Body of pancreas (tissue), 4 donors: Measurements from ENCODE around the gene LBX1. TPM values are rescaled to one million over a fixed set of nuclear protein-coding genes. Genes with fewer than 3 reads are reported as not detected.

ENCODE experiments used
- ATAC-seq: fragments of 150-250 bp; one replicate; pipeline ENCODE4 v1.9.1; 2016
- DNase-seq, 4 donors: peaks; one replicate each; pipeline ENCODE4 v3.0.0-alpha.2; 2019
- H3K27ac ChIP-seq, 4 donors: fragments of 200-600 bp; sonication (generic); 1 replicate in 3 of 4; 2 replicates in 1 of 4; pipeline versions ENCODE4 v1.5.1 to v1.6.1; 2016 to 2019; ENCODE audit warnings: mild to moderate bottlenecking in 1 of 4, mixed read lengths in 1 of 4, moderate library complexity in 1 of 4
- H3K27me3 ChIP-seq, 2 donors: fragments of 200-600 bp; sonication (generic); one replicate each; pipeline ENCODE4 v1.6.0; 2016; ENCODE audit warnings: mild to moderate bottlenecking in 1 of 2
- H3K36me3 ChIP-seq, 2 donors: fragments of 200-600 bp; sonication (generic); replicated peaks in 1 of 2; 2 replicates each; pipeline ENCODE4 v1.5.1; 2016; ENCODE audit warnings: low read depth in 2 of 2; ENCODE audit not compliant: insufficient read depth in 1 of 2
- H3K4me1 ChIP-seq: fragments of 200-600 bp; sonication (generic); one replicate; pipeline ENCODE4 v1.6.0; 2016
- H3K4me3 ChIP-seq, 2 donors: fragments of 200-600 bp; sonication (generic); 1 replicate in 1 of 2; 2 replicates in 1 of 2; pipeline ENCODE4 v1.5.1; 2016 to 2019
- H3K9me3 ChIP-seq, 3 donors: fragments of 200-600 bp; sonication (generic); 1 replicate in 2 of 3; 2 replicates in 1 of 3; pipeline ENCODE4 v1.5.1; 2016
- POLR2A ChIP-seq, 3 donors: fragments of 450-650 bp; IDR thresholded peaks; one replicate each; pipeline ENCODE4 v1.6.1; 2016; ENCODE audit warnings: antibody characterized with exemption in 3 of 3, mild to moderate bottlenecking in 2 of 3
- WGBS, 2 donors: methylation state at CpG; one replicate each; pipeline ENCODE4 v1.1.5; 2017; 5-methylcytosine and 5-hydroxymethylcytosine counted together
- intact Hi-C: fragments of 100-400 bp; cut with DNase I; formaldehyde crosslinking; loops from one replicate; pipeline ENCODE4 v1.15.1; 2023
- total RNA-seq, 2 donors: library from RNA; depleted of rRNA; stranded (reverse); fragments of >200 nt; gene quantifications; one replicate each; pipeline ENCODE4 v1.1.0, GENCODE V29; 2016
- TF ChIP-seq, protein P1 (sequence below), 7 experiments: fragments of 450-650 bp in 4 of 7; fragments of 200-600 bp in 3 of 7; sonication (generic) in 3 of 7; IDR thresholded peaks; one replicate each; pipeline ENCODE4 v1.5.1; 2016 to 2019; ENCODE audit warnings: antibody characterized with exemption in 7 of 7

Gene LBX1
- total RNA-seq, 2 donors from 2014 or later = not detected

DNA sequence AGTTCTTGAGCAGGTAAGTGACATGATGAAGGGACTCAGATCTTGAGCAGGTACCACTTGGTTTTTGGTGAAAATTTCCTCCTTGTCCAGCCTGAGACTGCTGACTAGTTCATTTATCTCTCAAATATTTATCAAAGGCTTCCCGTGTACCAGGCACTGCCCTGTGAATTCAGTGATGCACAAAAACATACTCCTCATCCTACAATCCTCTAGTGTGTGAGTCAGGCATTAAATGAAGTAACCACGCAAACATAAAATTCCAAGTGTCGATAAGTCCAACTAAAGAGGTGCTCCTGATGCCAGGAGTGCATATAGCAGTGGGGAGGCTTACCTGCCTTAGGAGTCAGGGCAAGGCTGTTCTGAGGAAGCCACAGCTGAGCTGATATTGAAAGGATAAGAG is 41.5 kb upstream of the LBX1 start:
- no peaks in the 10 kb centered on the region for H3K4me1 ChIP-seq
- WGBS, 2 donors = 59 to 70% methylated on average over 3 of the region's 3 CpGs
- H3K9me3 ChIP-seq = no peaks in the 10 kb centered on the region
- no peak for DNase-seq
- TF ChIP-seq POLR2A (IDR thresholded peaks at IDR 0.05) = no peak
- TF ChIP-seq, protein P1, sequence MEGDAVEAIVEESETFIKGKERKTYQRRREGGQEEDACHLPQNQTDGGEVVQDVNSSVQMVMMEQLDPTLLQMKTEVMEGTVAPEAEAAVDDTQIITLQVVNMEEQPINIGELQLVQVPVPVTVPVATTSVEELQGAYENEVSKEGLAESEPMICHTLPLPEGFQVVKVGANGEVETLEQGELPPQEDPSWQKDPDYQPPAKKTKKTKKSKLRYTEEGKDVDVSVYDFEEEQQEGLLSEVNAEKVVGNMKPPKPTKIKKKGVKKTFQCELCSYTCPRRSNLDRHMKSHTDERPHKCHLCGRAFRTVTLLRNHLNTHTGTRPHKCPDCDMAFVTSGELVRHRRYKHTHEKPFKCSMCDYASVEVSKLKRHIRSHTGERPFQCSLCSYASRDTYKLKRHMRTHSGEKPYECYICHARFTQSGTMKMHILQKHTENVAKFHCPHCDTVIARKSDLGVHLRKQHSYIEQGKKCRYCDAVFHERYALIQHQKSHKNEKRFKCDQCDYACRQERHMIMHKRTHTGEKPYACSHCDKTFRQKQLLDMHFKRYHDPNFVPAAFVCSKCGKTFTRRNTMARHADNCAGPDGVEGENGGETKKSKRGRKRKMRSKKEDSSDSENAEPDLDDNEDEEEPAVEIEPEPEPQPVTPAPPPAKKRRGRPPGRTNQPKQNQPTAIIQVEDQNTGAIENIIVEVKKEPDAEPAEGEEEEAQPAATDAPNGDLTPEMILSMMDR (IDR thresholded peaks at IDR 0.05) = no peak
- H3K36me3 ChIP-seq = no peaks in the 10 kb centered on the region
- intact Hi-C loops = loop anchor here (10.0 kb wide), 2 partner anchors 164 to 294 kb away; no protein-coding TSS in a partner anchor
- H3K4me3 ChIP-seq = no peak overlapping the region
- H3K27ac ChIP-seq = no peak overlapping the region
- H3K27me3 ChIP-seq = no peaks in the 10 kb centered on the region
- no peak for ATAC-seq

DNA sequence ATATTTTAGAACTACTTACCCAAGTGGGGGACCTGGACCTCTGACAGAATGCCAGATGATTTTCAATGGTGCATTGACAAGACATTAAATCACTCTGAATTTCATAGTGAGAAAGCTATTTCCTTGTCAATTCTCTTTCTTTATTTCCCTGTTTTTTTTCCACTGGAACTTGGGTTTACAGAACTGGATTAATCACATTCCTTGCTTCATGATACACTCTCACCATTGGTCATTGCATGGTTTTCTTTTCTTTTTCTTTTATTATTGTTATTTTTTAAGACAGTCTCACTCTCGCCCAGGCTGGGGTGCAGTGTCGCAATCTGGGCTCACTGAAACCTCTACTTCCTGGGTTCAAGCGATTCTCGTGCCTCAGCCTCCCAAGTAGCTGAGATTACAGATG is 38.5 kb upstream of the LBX1 start:
- intact Hi-C loops = no loop called here
- Histone ChIP-seq H3K9me3 (no peaks in the 10 kb centered on the region), H3K4me1 (no peaks in the 10 kb centered on the region), H3K27ac (no peak overlapping the region), H3K4me3 (no peak overlapping the region), H3K27me3 (peaks cover 0 to 13% of the 10 kb centered on the region in 2 donors), H3K36me3 (no peaks in the 10 kb centered on the region)
- TF ChIP-seq, protein P1 (IDR thresholded peaks at IDR 0.05) = no peak
- TF ChIP-seq POLR2A (IDR thresholded peaks at IDR 0.05) = no peak
- no peak for DNase-seq
- ATAC-seq = no peak
- 85 to 89% methylated on average over 4 of the region's 4 CpGs for WGBS, 2 donors

DNA sequence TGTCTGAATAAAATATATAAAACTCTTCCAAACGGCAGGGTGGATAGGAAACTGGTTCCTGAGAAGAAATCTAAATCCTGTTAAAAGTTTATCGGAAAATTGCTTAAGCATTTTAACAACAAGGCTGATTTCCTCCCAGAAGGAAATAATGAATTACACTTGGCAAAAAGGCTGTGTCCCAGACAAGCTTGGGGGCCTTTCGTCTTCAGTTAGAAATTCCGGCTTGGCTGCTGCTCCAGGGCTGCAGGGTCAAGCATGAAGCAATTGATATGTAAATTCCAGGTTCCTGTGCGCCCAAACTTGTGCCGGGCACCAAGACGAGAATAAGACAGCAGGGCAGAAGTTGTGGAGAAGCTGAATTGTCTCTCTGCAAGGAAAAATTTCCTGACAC is 38.0 kb upstream of the LBX1 start:
- DNase-seq = no peak
- WGBS, 2 donors = 84 to 85% methylated on average over 7 of the region's 7 CpGs

DNA sequence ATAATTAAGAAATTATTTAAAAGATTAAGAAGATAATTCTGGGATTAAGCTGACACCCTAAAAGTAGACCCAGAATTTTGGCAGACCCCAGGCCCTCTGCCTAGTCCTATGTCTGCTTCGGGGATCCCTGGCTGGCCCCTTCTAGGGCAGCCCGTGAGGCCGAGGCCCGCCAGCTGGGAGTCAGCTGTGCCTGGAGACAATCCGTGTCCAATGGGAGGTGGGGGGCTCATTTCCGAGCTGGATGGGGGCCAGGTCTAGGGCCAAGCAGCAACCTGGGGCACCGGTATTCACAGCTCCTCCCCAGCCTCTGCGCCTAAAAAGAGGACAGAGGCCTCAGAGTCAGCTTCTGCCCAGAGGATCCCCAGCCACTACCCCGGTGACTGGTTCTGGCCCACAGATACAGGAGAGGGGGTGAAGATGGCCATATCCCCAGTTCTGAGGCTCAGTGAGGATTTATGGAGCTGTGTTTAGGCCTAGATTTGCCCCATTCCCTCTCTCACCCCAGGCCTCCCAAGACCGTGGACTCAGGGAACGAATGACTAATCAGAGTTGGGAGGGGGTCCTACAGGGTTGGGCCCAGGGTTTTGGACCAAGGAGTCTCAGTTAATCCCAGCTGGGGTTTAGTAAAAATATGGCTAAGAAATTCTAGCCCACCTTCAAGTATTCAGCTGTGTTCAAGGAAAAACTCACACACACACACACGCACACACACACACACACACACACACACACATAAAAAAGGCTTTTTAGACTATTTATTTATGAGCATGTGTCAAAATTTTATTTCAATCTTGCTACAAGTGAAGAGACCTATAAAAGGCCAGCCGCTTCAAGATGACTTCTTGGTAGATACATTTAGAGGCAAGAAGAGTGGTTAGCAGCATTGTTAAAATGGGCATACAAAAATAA is 37.4 kb upstream of the LBX1 start:
- Histone ChIP-seq H3K4me3 (no peak overlapping the region), H3K27me3 (peaks cover 0 to 16% of the 10 kb centered on the region in 2 donors), H3K36me3 (no peaks in the 10 kb centered on the region), H3K9me3 (no peaks in the 10 kb centered on the region), H3K4me1 (no peaks in the 10 kb centered on the region), H3K27ac (no peak overlapping the region)
- ATAC-seq (no peak), DNase-seq (no peak)
- TF ChIP-seq POLR2A (IDR thresholded peaks at IDR 0.05) = no peak
- TF ChIP-seq, protein P1 (IDR thresholded peaks at IDR 0.05) = no peak
- 78 to 80% methylated on average over 12 of the region's 13 CpGs for WGBS, 2 donors
- intact Hi-C loops = no loop called here

More for the DNA sequence above, 38.0 kb upstream of the LBX1 start:
- no peak for ATAC-seq
- Histone ChIP-seq H3K27me3 (peaks cover 0 to 13% of the 10 kb centered on the region in 2 donors), H3K27ac (no peak overlapping the region), H3K9me3 (no peaks in the 10 kb centered on the region), H3K36me3 (no peaks in the 10 kb centered on the region), H3K4me1 (no peaks in the 10 kb centered on the region), H3K4me3 (no peak overlapping the region)
- TF ChIP-seq, protein P1 (IDR thresholded peaks at IDR 0.05) = no peak
- TF ChIP-seq POLR2A (IDR thresholded peaks at IDR 0.05) = no peak
- intact Hi-C loops = no loop called here
